B cell (primary cell): ENCODE results near the gene ETV3. TPM values are rescaled to one million over a fixed set of nuclear protein-coding genes. Genes with fewer than 3 reads are reported as not detected.

Source experiments
- ATAC-seq: fragments of 200-7000 bp; cut with Tn5 transposase; one replicate; pipeline ENCODE4 v1.10.0; 2021; ENCODE audit warnings: low read depth, mild to moderate bottlenecking, moderate number of reproducible peaks, moderate library complexity
- CTCF ChIA-PET: fragments of 350-600 bp; sonication (Branson Sonifier 250); formaldehyde crosslinking; loops from one replicate; lab custom pipeline; 2021; ENCODE audit warnings: antibody characterized with exemption, inconsistent platforms; lab: Charles Lee
- POLR2A ChIA-PET: fragments of 350-600 bp; sonication (Branson Sonifier 250); formaldehyde crosslinking; loops from one replicate; lab custom pipeline; 2021; ENCODE audit warnings: antibody characterized with exemption; lab: Charles Lee
- DNase-seq: peaks from one replicate; pipeline ENCODE4 v3.0.0; 2013
- H2AFZ ChIP-seq: 2 replicates; pipeline ENCODE4 v1.6.1; 2012; ENCODE audit warnings: mild to moderate bottlenecking, low read depth, low read length; ENCODE audit not compliant: insufficient read depth, poor library complexity, severe bottlenecking
- H3K27ac ChIP-seq, 2 donors: 1 replicate in 1 of 2; 2 replicates in 1 of 2; pipeline ENCODE4 v1.5.1; 2012 to 2013; ENCODE audit warnings: low read length in 2 of 2, mild to moderate bottlenecking in 2 of 2, moderate library complexity in 1 of 2
- H3K27me3 ChIP-seq, 4 experiments: fragments of 200-600 bp in 1 of 4; sonication (generic) in 1 of 4; replicated peaks in 1 of 4; 1 replicate in 2 of 4; 2 replicates in 2 of 4; pipeline versions ENCODE4 v1.6.1 to v1.7.0; 2013 to 2016; ENCODE audit warnings: low read length in 3 of 4, mild to moderate bottlenecking in 2 of 4, mixed read lengths in 1 of 4, moderate library complexity in 1 of 4; ENCODE audit not compliant: insufficient read depth in 4 of 4, control insufficient read depth in 3 of 4; ENCODE audit errors: control extremely low read depth in 1 of 4
- H3K36me3 ChIP-seq, 2 experiments: replicated peaks in 1 of 2; 1 replicate in 1 of 2; 2 replicates in 1 of 2; pipeline versions ENCODE4 v1.6.1 to v1.7.1; 2013; ENCODE audit warnings: low read length in 1 of 2; ENCODE audit not compliant: insufficient read depth in 2 of 2, control insufficient read depth in 1 of 2; ENCODE audit errors: control extremely low read depth in 1 of 2, extremely low read depth in 1 of 2
- H3K4me1 ChIP-seq, 2 donors: fragments of 200-600 bp in 1 of 2; sonication (generic) in 1 of 2; 1 replicate in 1 of 2; 2 replicates in 1 of 2; pipeline versions ENCODE4 v1.5.1 to v1.6.1; 2013 to 2017; ENCODE audit warnings: low read length in 2 of 2; ENCODE audit not compliant: control insufficient read depth in 2 of 2, insufficient read depth in 2 of 2
- H3K4me2 ChIP-seq: replicated peaks from 2 replicates; pipeline ENCODE3; 2012; ENCODE audit warnings: mild to moderate bottlenecking, low read depth, low read length; ENCODE audit not compliant: poor library complexity, severe bottlenecking
- H3K4me3 ChIP-seq, 5 experiments: fragments of 200-600 bp in 1 of 5; sonication (generic) in 1 of 5; 1 replicate in 3 of 5; 2 replicates in 2 of 5; pipeline versions ENCODE4 v1.5.1 to v1.7.0; 2011 to 2016; ENCODE audit warnings: low read length in 4 of 5, mild to moderate bottlenecking in 4 of 5, low read depth in 2 of 5, control low read depth in 1 of 5, moderate library complexity in 1 of 5; ENCODE audit not compliant: insufficient read depth in 1 of 5; ENCODE audit errors: control extremely low read depth in 1 of 5, extremely low read depth in 1 of 5
- H3K79me2 ChIP-seq: fragments of 200-600 bp; sonication (generic); one replicate; pipeline ENCODE4 v1.6.0; 2016; ENCODE audit warnings: low read length; ENCODE audit not compliant: control insufficient read depth, insufficient read depth
- H3K9ac ChIP-seq: fragments of 200-600 bp; sonication (generic); 2 replicates; pipeline ENCODE4 v1.6.1; 2017; ENCODE audit warnings: mild to moderate bottlenecking, low read length, moderate library complexity
- H3K9me3 ChIP-seq, 3 donors: one replicate each; pipeline versions ENCODE4 v1.6.1 to v1.7.1; 2013; ENCODE audit warnings: low read length in 2 of 3; ENCODE audit not compliant: control insufficient read depth in 2 of 3, insufficient read depth in 1 of 3; ENCODE audit errors: control extremely low read depth in 1 of 3
- H4K20me1 ChIP-seq: 2 replicates; pipeline ENCODE4 v1.6.0; 2012; ENCODE audit warnings: mild to moderate bottlenecking, low read length; ENCODE audit not compliant: insufficient read depth, control insufficient read depth, poor library complexity, severe bottlenecking
- H3K27ac Mint-ChIP-seq: one replicate; pipeline ENCODE4 v1.8.0; 2021; ENCODE audit warnings: mixed read lengths
- H3K27me3 Mint-ChIP-seq: one replicate; pipeline ENCODE4 v1.8.0; 2021; ENCODE audit warnings: mixed read lengths
- H3K4me1 Mint-ChIP-seq: one replicate; pipeline ENCODE4 v1.8.0; 2021; ENCODE audit warnings: mixed read lengths
- H3K4me3 Mint-ChIP-seq: one replicate; pipeline ENCODE4 v1.8.0; 2021; ENCODE audit warnings: mixed read lengths
- H3K9me3 Mint-ChIP-seq: one replicate; pipeline ENCODE4 v1.8.0; 2022; ENCODE audit warnings: mixed read lengths; ENCODE audit not compliant: insufficient read depth
- CTCF ChIP-seq: fragments of 200-600 bp; IDR thresholded peaks from one replicate; pipeline ENCODE4 v1.8.0; 2022; ENCODE audit warnings: antibody characterized with exemption, mild to moderate bottlenecking
- EZH2 ChIP-seq: IDR thresholded peaks from 2 replicates; pipeline ENCODE4 v1.6.1; 2012; ENCODE audit warnings: borderline replicate concordance, low read depth, mild to moderate bottlenecking, moderate library complexity, low read length; ENCODE audit not compliant: insufficient read depth, poor library complexity, severe bottlenecking
- WGBS: methylation state at CpG from one replicate; pipeline ENCODE4 v1.1.5; 2013; ENCODE audit warnings: missing lambda C conversion rate; ENCODE audit not compliant: insufficient coverage; 5-methylcytosine and 5-hydroxymethylcytosine counted together
- intact Hi-C: fragments of 100-400 bp; cut with micrococcal nuclease; formaldehyde crosslinking; loops from one replicate; pipeline ENCODE4 v1.10.0; 2022
- polyA plus RNA-seq: library from polyadenylated mRNA; depleted of rRNA; stranded (reverse); fragments of >200 nt; gene quantifications from 2 replicates; pipeline ENCODE4 v1.2.3, GENCODE V29; 2012
- total RNA-seq, 2 donors: library from RNA; stranded (reverse); fragments of 120-200 nt in 1 of 2; gene quantifications; 1 replicate in 1 of 2; 2 replicates in 1 of 2; pipeline versions ENCODE4 v1.2.3 to v1.2.4, GENCODE V29; 2013 to 2022

The ETV3 gene
- total and polyA plus RNA-seq, 2 donors (not counting 1 experiment from before 2014, with no cell fraction given) = 16.7 to 34.1 TPM

- peaks cover 56% of the 10 kb centered on the region for H3K27me3 Mint-ChIP-seq
Measured at GRCh38 chr1:157105298-157105987, 32.8 kb downstream of the ETV3 start.

More at GRCh38 chr1:157105298-157105987, 32.8 kb downstream of the ETV3 start:
- Mint-ChIP-seq H3K27ac (no peak overlapping the region), H3K9me3 (no peaks in the 10 kb centered on the region), H3K4me1 (peaks cover 4% of the 10 kb centered on the region), H3K4me3 (no peak overlapping the region)
- peaks cover 0 to 6% of the 10 kb centered on the region in 2 donors for H3K4me1 ChIP-seq
- no peak overlapping the region for H2AFZ ChIP-seq
- ATAC-seq (no peak), DNase-seq (no peak)
- WGBS = 89% methylated on average over 14 of the region's 14 CpGs
- CTCF ChIA-PET = interaction anchor here (0.9 to 1.1 kb wide), 2 partner anchors 15 to 51 kb away, joined by 3 to 4 read pairs; no protein-coding TSS in a partner anchor
- no peaks in the 10 kb centered on the region for H3K9me3 ChIP-seq
- TF ChIP-seq CTCF (no peak), EZH2 (no peak)
- POLR2A ChIA-PET = no interaction called here
- no peaks in the 10 kb centered on the region for H4K20me1 ChIP-seq
- no peaks in the 10 kb centered on the region for H3K79me2 ChIP-seq
- no peak overlapping the region for H3K9ac ChIP-seq
- peaks cover 0 to 16% (median 7%) of the 10 kb centered on the region in 4 experiments for H3K27me3 ChIP-seq
- H3K27ac ChIP-seq = no peak overlapping the region
- H3K4me2 ChIP-seq = no peak overlapping the region
- intact Hi-C loops = no loop called here
- H3K36me3 ChIP-seq = no peaks in the 10 kb centered on the region
- H3K4me3 ChIP-seq = no peak overlapping the region
